Mammary epithelial cell (primary cell): ENCODE measurements around the gene GRAP.

Source experiments
- CTCF ChIP-seq, 2 donors: IDR thresholded peaks in 1 of 2; conservative IDR thresholded peaks in 1 of 2; 2 replicates each; pipeline ENCODE4 v1.5.1; 2011 to 2012; ENCODE audit warnings: inconsistent platforms in 2 of 2, low read length in 2 of 2, mild to moderate bottlenecking in 2 of 2, control low read depth in 1 of 2, low read depth in 1 of 2; ENCODE audit not compliant: insufficient read depth in 1 of 2; ENCODE audit errors: extremely low read depth in 1 of 2
- EZH2 ChIP-seq: IDR thresholded peaks from 2 replicates; pipeline ENCODE4 v1.6.1; 2012; ENCODE audit warnings: low read length, inconsistent platforms, borderline replicate concordance

GRCh38 chr17:18986541-18987229 is 60.1 kb downstream of the GRAP start:
- TF ChIP-seq CTCF (conservative IDR thresholded peaks at IDR 0.05 in 1 of 2, IDR thresholded peaks at IDR 0.05 in 1 of 2; ENCODE audit: extremely low read depth in 1 of 2, insufficient read depth in 1 of 2, low read depth in 1 of 2, low read length in 2 of 2) (no peak), EZH2 (no peak)
